ENCODE results near the gene PRXL2C. TPM values are rescaled to one million over a fixed set of nuclear protein-coding genes. Genes with fewer than 3 reads are reported as not detected.

PRXL2C gene
- total RNA-seq, 1 donor from 2014 or later: 12.6 TPM

DNA sequence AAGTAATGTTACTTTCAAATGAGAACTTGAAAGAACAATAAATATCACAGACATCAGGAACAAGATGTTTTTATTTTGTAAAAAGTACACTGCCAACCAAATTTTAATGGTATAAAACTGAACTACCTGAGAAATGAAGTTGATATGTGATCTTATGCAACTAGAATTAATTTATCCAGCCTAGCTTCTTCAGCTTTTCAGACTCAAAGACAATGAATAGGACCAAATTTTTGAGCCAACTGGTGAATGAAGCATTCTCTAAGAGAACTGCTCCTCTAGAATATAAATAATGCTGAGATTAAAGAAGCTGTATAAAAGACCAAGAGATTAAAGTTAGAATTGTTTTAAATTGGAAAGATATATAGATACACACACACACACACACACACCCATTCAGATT, 45.4 kb downstream of the PRXL2C start:
- POLR2A ChIA-PET: no interaction called here
- Mint-ChIP-seq H3K9me3 (no peaks in the 10 kb centered on the region), H3K36me3 (ENCODE audit: low read depth) (no peaks in the 10 kb centered on the region), H3K27me3 (peaks cover 25% of the 10 kb centered on the region), H3K4me1 (no peaks in the 10 kb centered on the region), H3K27ac (no peak overlapping the region), H3K4me3 (no peak overlapping the region)
- intact Hi-C loops (cut with micrococcal nuclease): no loop called here
- CTCF ChIA-PET: no interaction called here
- DNase-seq (no peak), ATAC-seq (ENCODE audit: low read depth) (no peak)
- TF ChIP-seq, protein P1, sequence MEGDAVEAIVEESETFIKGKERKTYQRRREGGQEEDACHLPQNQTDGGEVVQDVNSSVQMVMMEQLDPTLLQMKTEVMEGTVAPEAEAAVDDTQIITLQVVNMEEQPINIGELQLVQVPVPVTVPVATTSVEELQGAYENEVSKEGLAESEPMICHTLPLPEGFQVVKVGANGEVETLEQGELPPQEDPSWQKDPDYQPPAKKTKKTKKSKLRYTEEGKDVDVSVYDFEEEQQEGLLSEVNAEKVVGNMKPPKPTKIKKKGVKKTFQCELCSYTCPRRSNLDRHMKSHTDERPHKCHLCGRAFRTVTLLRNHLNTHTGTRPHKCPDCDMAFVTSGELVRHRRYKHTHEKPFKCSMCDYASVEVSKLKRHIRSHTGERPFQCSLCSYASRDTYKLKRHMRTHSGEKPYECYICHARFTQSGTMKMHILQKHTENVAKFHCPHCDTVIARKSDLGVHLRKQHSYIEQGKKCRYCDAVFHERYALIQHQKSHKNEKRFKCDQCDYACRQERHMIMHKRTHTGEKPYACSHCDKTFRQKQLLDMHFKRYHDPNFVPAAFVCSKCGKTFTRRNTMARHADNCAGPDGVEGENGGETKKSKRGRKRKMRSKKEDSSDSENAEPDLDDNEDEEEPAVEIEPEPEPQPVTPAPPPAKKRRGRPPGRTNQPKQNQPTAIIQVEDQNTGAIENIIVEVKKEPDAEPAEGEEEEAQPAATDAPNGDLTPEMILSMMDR (IDR thresholded peaks at IDR 0.05): no peak

DNA sequence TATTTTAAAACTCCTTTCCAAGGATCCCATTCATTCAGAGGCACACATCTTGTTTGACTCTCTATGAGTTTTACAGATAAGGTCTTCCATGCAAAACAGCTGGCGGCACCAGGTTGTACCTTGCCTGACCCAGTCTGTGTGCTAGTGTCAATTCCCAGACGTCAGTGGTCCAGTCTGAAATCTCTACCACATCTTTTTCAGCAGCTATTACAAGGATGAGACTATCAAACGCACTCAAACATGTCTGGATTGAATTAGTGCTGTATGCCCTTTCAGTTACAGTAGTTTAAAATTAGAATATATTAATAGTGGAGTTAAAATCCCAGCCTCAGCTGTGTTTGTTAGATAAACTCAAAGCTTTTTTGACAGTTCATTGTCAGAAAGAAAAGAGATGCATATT, 47.1 kb downstream of the PRXL2C start:
- Mint-ChIP-seq H3K27me3 (peaks cover 20% of the 10 kb centered on the region), H3K9me3 (no peaks in the 10 kb centered on the region), H3K27ac (no peak overlapping the region), H3K36me3 (ENCODE audit: low read depth) (no peaks in the 10 kb centered on the region), H3K4me3 (no peak overlapping the region), H3K4me1 (no peaks in the 10 kb centered on the region)
- intact Hi-C loops (cut with micrococcal nuclease): no loop called here
- DNase-seq (no peak), ATAC-seq (ENCODE audit: low read depth) (no peak)
- CTCF ChIA-PET: no interaction called here
- TF ChIP-seq, protein P1 (IDR thresholded peaks at IDR 0.05): no peak
- POLR2A ChIA-PET: no interaction called here

DNA sequence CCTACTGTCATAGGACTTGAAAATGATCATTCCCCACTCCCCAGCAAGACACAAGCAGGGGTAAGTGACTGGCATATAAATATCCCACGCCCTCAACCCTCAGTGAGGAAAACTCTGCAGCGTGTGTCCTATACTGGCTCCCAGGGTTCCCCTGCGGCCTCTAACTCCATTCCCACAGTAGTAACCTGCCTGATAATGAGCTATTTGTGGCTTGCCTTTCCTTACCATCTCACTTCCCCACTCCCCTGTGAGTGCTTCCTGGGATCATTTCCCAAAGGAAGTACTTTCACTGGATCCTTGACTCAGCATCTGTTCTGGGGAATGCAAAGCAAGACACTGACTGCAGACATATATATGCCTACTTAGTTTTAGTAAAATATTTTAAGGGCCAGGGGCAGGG, 49.8 kb downstream of the PRXL2C start:
- H3K27ac Mint-ChIP-seq: no peak overlapping the region
- ATAC-seq (ENCODE audit: low read depth): no peak
- POLR2A ChIA-PET: no interaction called here
- H3K4me1 Mint-ChIP-seq: no peaks in the 10 kb centered on the region
- TF ChIP-seq, protein P1 (IDR thresholded peaks at IDR 0.05): no peak
- no peaks in the 10 kb centered on the region for H3K9me3 Mint-ChIP-seq
- H3K36me3 Mint-ChIP-seq (ENCODE audit: low read depth): no peaks in the 10 kb centered on the region
- CTCF ChIA-PET: no interaction called here
- H3K4me3 Mint-ChIP-seq: no peak overlapping the region
- DNase-seq: no peak
- intact Hi-C loops (cut with micrococcal nuclease): no loop called here
- H3K27me3 Mint-ChIP-seq: peaks cover 4% of the 10 kb centered on the region

DNA sequence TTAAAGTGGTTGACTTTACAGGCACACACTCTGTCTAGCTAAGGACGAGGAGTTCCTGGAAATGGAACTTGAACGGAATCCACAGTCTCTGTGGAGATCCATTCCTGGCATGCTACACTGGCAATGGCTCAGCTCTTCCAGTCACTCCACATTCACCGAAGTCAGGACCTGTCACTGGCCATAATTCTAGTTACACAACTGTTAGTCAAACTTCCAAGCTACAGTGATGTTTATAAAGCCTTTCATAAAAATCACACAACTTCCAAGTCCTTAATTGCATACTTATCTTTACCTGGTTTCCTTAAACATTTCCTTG, 51.2 kb downstream of the PRXL2C start:
- CTCF ChIA-PET: no interaction called here
- peaks cover 4% of the 10 kb centered on the region for H3K27me3 Mint-ChIP-seq
- no peak overlapping the region for H3K4me3 Mint-ChIP-seq
- ATAC-seq (ENCODE audit: low read depth) (no peak), DNase-seq (no peak)
- TF ChIP-seq, protein P1 (IDR thresholded peaks at IDR 0.05): no peak
- H3K4me1 Mint-ChIP-seq: no peaks in the 10 kb centered on the region
- H3K9me3 Mint-ChIP-seq: no peaks in the 10 kb centered on the region
- intact Hi-C loops (cut with micrococcal nuclease): no loop called here
- POLR2A ChIA-PET: no interaction called here
- H3K27ac Mint-ChIP-seq: no peak overlapping the region
- no peaks in the 10 kb centered on the region for H3K36me3 Mint-ChIP-seq (ENCODE audit: low read depth)

DNA sequence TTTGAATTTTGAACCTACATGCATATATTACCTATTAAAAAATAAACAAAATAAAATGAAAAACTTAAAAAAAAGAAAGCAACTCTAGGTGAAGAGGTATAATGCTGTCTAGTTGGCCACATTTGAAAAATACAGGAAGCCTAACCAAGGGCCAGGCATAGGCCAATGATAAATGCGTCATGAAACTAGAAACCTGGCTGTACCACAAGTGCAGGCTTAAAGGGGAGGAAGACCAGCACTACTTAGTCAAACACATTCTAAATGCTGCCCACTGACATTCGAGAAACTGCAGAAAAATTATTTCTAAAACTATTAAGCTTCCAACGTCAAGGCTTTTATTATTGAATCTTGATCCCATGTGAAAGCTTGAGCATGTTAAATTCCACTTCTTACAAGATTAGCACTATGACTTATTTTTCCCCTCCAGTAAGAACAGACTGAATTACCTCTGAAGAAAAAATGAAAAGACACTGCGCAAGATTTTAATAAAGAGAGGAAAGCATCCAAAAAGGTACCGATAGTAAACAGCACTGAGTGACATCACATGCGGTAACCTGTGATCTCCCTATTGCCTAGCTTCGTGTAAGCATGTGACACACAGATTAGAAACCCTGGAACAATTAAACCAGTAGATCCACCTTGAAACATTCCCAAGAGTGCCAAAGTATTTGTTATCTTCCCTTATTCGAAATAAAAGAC, 51.7 kb downstream of the PRXL2C start:
- intact Hi-C loops (cut with micrococcal nuclease): no loop called here
- ATAC-seq (ENCODE audit: low read depth) (no peak), DNase-seq (no peak)
- H3K9me3 Mint-ChIP-seq: no peaks in the 10 kb centered on the region
- H3K4me1 Mint-ChIP-seq: no peaks in the 10 kb centered on the region
- no peak overlapping the region for H3K4me3 Mint-ChIP-seq
- ChIA-PET POLR2A (no interaction called here), CTCF (no interaction called here)
- TF ChIP-seq, protein P1 (IDR thresholded peaks at IDR 0.05): no peak
- peaks cover 4% of the 10 kb centered on the region for H3K27me3 Mint-ChIP-seq
- H3K27ac Mint-ChIP-seq: no peak overlapping the region
- H3K36me3 Mint-ChIP-seq (ENCODE audit: low read depth): no peaks in the 10 kb centered on the region

All from activated B cell treated with CpG ODN at 0.5 μM for 24 hours (primary cell).